GM12801 (cell line): ENCODE data around the gene CHST7.

Experiments used
- TF ChIP-seq, protein P1 (sequence below): IDR thresholded peaks from one replicate; pipeline ENCODE4 v1.5.1; 2011; ENCODE audit warnings: control low read depth; ENCODE audit not compliant: insufficient read length; ENCODE audit errors: extremely low read depth

The CHST7 gene

DNA sequence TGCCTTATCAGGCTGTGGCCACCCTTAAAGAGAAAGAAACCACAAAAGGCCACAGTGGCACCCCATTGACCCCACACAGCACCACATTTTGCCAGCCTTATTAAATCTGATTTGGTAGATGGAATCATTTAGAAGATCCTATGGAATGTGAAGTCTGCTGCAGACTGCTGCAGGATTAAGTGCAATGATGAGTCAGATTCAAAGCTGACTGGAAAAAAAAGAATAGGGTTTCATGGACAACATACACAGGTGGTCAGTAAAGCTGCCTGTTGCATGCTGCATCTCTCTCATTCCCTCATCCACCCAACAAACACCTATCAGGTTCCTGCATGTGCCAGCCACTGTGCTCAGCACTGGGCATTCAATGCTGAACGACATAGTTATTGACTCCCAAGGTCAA, 56.6 kb downstream of the CHST7 start:
- TF ChIP-seq, protein P1, sequence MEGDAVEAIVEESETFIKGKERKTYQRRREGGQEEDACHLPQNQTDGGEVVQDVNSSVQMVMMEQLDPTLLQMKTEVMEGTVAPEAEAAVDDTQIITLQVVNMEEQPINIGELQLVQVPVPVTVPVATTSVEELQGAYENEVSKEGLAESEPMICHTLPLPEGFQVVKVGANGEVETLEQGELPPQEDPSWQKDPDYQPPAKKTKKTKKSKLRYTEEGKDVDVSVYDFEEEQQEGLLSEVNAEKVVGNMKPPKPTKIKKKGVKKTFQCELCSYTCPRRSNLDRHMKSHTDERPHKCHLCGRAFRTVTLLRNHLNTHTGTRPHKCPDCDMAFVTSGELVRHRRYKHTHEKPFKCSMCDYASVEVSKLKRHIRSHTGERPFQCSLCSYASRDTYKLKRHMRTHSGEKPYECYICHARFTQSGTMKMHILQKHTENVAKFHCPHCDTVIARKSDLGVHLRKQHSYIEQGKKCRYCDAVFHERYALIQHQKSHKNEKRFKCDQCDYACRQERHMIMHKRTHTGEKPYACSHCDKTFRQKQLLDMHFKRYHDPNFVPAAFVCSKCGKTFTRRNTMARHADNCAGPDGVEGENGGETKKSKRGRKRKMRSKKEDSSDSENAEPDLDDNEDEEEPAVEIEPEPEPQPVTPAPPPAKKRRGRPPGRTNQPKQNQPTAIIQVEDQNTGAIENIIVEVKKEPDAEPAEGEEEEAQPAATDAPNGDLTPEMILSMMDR: no peak

DNA sequence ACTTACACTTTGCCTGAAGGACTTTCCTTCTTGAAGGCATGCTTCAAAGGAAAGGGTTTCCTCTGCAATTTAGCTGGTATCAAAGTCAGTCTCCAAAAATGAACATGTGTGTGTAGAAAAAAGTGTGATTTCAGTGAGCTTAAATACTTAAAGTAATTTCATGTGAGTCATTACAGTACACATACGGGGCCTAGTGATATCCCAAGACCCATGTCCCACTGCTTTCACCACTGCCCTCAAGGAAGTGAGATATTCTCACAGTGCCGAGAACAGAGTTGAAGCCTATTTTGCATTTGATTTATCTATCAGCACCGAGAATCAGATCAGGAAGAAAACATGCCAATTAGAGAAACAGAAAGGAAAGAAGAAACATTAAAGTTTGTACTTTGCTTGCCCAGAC, 61.0 kb downstream of the CHST7 start:
- TF ChIP-seq, protein P1: no peak

DNA sequence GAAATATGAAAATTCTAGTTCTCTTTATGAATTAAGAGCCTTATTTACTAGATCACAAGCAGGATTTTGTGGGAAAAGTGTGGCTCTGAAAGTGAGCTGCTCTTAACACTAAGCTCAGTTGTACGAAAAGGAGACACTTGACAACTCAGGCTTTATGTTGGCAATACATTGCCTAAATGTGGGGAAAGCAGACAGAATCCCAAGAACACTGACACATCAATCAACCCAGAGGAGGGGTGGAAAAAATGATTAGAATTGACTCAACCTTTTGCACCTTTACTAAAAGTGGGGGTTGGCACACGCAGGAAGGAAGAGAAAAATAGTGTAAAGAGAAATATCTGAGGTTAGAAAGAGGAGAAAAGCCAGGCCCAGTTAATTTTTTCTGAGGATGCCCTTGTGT, 61.6 kb downstream of the CHST7 start:
- TF ChIP-seq, protein P1: no peak

DNA sequence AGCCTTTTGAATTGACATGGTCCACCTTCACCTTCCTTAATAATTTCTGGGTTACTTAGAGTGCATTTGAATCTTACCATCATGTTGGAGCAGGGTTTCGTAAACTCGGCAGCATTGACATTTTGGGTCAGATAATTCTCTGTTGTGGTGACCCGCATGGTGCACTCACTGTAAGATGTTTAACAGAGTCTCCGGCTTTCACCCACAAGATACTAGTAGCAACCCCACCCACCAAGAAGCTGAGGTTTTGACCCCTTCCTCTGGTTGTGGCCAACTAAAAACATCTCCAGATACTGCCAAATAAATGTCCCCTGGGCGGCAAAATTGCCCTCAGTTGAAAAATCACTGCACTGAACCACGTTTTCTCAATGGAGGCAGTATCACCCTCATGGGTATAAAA, 62.7 kb downstream of the CHST7 start:
- TF ChIP-seq, protein P1: no peak

DNA sequence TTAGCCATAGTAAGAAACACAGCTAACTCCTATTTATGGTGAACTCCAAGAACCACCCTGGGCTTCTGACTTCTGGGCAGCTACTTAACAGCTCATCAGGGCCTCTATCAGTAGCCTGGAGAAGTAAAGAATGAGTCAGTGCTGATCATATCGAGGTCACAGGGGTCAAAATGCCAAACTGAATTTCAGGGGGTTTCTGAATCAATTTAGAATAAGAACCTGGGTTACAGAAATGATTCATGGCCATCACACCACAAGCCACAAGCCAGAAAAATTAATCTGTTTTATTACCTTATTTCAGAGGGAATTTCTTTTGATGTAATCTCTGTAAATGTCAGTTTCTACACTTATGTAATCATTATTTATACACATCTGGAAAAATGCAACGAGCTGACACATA, 64.4 kb downstream of the CHST7 start:
- TF ChIP-seq, protein P1: no peak

DNA sequence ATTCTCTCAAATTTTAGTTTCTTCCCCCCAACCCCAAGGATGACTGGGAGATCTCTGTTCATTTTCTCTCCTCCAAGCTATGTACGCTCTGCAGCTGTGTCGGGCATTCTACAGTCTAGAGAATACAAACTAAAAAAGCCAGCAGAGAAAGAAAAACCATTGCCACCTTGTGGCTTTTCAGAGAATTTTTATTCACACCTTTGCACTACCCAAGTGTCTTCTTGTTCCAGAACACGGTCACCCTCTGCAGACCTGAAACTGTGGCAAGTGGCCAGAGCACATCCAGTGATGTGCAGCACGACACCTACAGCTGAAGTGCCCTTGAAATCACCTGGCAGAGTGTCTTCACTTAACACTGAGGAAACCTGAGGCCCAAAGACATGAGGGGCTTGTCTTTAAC, 68.6 kb downstream of the CHST7 start:
- TF ChIP-seq, protein P1: no peak

DNA sequence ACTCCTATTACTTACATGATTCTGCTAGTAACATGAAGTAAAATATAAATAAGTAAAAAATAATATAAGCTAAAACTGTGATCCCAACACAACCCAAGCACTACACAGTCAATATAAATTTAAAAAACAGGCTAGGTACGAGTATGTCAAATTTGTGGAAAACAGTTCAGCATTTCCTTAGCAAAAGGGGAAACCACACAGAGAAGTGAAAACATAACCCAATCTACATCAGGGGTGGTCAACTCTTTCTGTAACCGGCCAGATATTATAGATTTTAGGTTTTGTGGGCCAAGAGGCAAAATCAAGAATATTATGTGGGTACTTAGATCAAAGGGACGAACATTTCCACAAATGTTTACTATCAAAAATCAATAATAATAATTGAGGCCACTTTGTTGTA, 70.1 kb downstream of the CHST7 start:
- TF ChIP-seq, protein P1: no peak

DNA sequence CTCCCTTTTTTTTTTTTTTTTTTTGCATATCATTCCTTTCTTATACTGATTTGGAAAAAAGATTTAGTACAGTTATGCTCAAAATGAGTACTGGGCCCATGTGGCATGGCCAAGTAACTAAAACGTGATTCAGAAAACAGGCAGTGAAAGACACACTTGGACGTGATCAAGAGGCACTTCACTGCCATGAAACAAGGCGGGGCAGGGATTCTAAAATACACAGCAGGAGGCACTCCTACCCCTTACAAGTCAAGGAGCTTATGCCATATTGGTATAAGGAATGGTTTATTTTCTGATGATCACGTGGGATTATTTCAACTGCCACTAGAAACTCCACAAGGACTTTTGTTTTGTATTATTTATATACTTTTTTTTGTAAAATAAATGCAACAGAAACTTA, 72.0 kb downstream of the CHST7 start:
- TF ChIP-seq, protein P1: no peak
